PC-3 (cell line): ENCODE measurements around the gene KIF25. TPM values are rescaled to one million over a fixed set of nuclear protein-coding genes. Genes with fewer than 3 reads are reported as not detected.

ENCODE experiments used
- ATAC-seq: fragments of 200-7000 bp; cut with Tn5 transposase; 2 replicates; pipeline ENCODE4 v1.9.1; 2020; ENCODE audit warnings: mild to moderate bottlenecking, moderate library complexity
- BruUV-seq: library from RNA; stranded (reverse); fragments of 400-500 nt; replicated peaks from 2 replicates; lab custom pipeline; 2021; lab: Mats Ljungman, UMichigan
- CTCF ChIA-PET: fragments of 300-600 bp; sonication (Branson Sonifier 250); formaldehyde crosslinking; loops from one replicate; lab custom pipeline; 2022; ENCODE audit warnings: antibody characterized with exemption; lab: Charles Lee
- POLR2A ChIA-PET: fragments of 300-600 bp; sonication (Branson Sonifier 250); formaldehyde crosslinking; loops from one replicate; lab custom pipeline; 2022; ENCODE audit warnings: antibody characterized with exemption; ENCODE audit not compliant: unreplicated experiment; lab: Charles Lee
- DNase-seq: peaks from one replicate; pipeline ENCODE4 v3.0.0-alpha.2; 2015
- H2AFZ ChIP-seq: fragments of 300-600 bp; sonication (generic); 2 replicates; pipeline ENCODE4 v1.6.0; 2016; ENCODE audit warnings: antibody characterized with exemption, low read length
- H3F3A ChIP-seq: fragments of 300-600 bp; sonication (generic); one replicate; pipeline ENCODE4 v1.6.0; 2017; ENCODE audit warnings: antibody characterized with exemption, low read length, control low read depth, mild to moderate bottlenecking; ENCODE audit not compliant: unreplicated experiment
- H3K27ac ChIP-seq: fragments of 300-600 bp; sonication (generic); 2 replicates; pipeline ENCODE4 v1.5.1; 2016; ENCODE audit warnings: mild to moderate bottlenecking, low read length
- H3K27me3 ChIP-seq: fragments of 300-600 bp; sonication (generic); 2 replicates; pipeline ENCODE4 v1.6.1; 2016; ENCODE audit warnings: low read length, mixed read lengths
- H3K36me3 ChIP-seq: fragments of 300-600 bp; sonication (generic); 2 replicates; pipeline ENCODE4 v1.6.1; 2016; ENCODE audit warnings: low read depth, mixed run types, low read length, mixed read lengths
- H3K4me1 ChIP-seq: fragments of 300-600 bp; sonication (generic); 2 replicates; pipeline ENCODE4 v1.5.1; 2016; ENCODE audit warnings: low read length; ENCODE audit not compliant: insufficient read depth
- H3K4me2 ChIP-seq: fragments of 300-600 bp; sonication (generic); 2 replicates; pipeline ENCODE4 v1.6.0; 2016; ENCODE audit warnings: low read length
- H3K4me3 ChIP-seq: fragments of 300-600 bp; sonication (generic); 2 replicates; pipeline ENCODE4 v1.5.1; 2016; ENCODE audit warnings: mild to moderate bottlenecking, low read length, mixed read lengths
- H3K79me2 ChIP-seq: fragments of 300-600 bp; sonication (generic); 2 replicates; pipeline ENCODE4 v1.6.1; 2017; ENCODE audit warnings: low read length, mixed read lengths
- H3K9ac ChIP-seq: fragments of 300-600 bp; sonication (generic); 2 replicates; pipeline ENCODE4 v1.6.0; 2016; ENCODE audit warnings: mild to moderate bottlenecking, low read length
- H3K9me2 ChIP-seq: fragments of 300-600 bp; sonication (generic); replicated peaks from 2 replicates; pipeline ENCODE4 v1.6.1; 2016; ENCODE audit warnings: mixed run types, low read length, mixed read lengths
- H3K9me3 ChIP-seq: fragments of 300-600 bp; sonication (generic); 2 replicates; pipeline ENCODE4 v1.6.1; 2016; ENCODE audit warnings: low read length, mixed read lengths
- H4K20me1 ChIP-seq: fragments of 300-600 bp; sonication (generic); 2 replicates; pipeline ENCODE4 v1.6.1; 2016; ENCODE audit warnings: low read length, mixed read lengths
- EZH2 ChIP-seq: fragments of 300-600 bp; sonication (generic); IDR thresholded peaks from one replicate; pipeline ENCODE4 v1.6.1; 2017; ENCODE audit warnings: antibody characterized with exemption, mild to moderate bottlenecking, low read length; ENCODE audit not compliant: unreplicated experiment
- EZH2phosphoT487 ChIP-seq: fragments of 300-600 bp; sonication (generic); IDR thresholded peaks from 2 replicates; pipeline ENCODE4 v1.6.1; 2018; ENCODE audit warnings: mild to moderate bottlenecking, antibody characterized with exemption, low read length, borderline replicate concordance
- intact Hi-C: fragments of 100-400 bp; cut with micrococcal nuclease; formaldehyde crosslinking; loops from 2 replicates; pipeline ENCODE4 v1.9.0; 2023
- total RNA-seq: library from RNA; depleted of rRNA; stranded (reverse); fragments of >200 nt; gene quantifications from 2 replicates; pipeline ENCODE4 v1.2.3, GENCODE V29; 2014
- TF ChIP-seq, protein P1 (sequence below): fragments of 300-600 bp; sonication (generic); conservative IDR thresholded peaks from 2 replicates; pipeline ENCODE4 v1.5.1; 2017; ENCODE audit warnings: antibody characterized with exemption, low read depth, mild to moderate bottlenecking, low read length

The KIF25 gene
- total RNA-seq, 1 experiment from 2014 or later: not detected

GRCh38 chr6:168020242-168020641 is 22.8 kb downstream of the KIF25 start:
- ATAC-seq (no peak), DNase-seq (no peak)
- Histone ChIP-seq H2AFZ (no peak overlapping the region), H3K4me2 (no peak overlapping the region), H3K4me1 (peaks cover 7% of the 10 kb centered on the region), H4K20me1 (no peaks in the 10 kb centered on the region), H3K9me2 (no peaks in the 10 kb centered on the region), H3F3A (no peaks in the 10 kb centered on the region), H3K79me2 (no peaks in the 10 kb centered on the region), H3K9me3 (no peaks in the 10 kb centered on the region), H3K36me3 (no peaks in the 10 kb centered on the region), H3K4me3 (no peak overlapping the region), H3K9ac (no peak overlapping the region), H3K27ac (no peak overlapping the region), H3K27me3 (peaks cover 18% of the 10 kb centered on the region; the same call in 1 of the 2 replicates)
- POLR2A ChIA-PET: no interaction called here
- intact Hi-C loops: no loop called here
- no TSS peak for BruUV-seq
- CTCF ChIA-PET: no interaction called here
- no peak for TF ChIP-seq EZH2
- no peak for TF ChIP-seq EZH2phosphoT487
- TF ChIP-seq, protein P1, sequence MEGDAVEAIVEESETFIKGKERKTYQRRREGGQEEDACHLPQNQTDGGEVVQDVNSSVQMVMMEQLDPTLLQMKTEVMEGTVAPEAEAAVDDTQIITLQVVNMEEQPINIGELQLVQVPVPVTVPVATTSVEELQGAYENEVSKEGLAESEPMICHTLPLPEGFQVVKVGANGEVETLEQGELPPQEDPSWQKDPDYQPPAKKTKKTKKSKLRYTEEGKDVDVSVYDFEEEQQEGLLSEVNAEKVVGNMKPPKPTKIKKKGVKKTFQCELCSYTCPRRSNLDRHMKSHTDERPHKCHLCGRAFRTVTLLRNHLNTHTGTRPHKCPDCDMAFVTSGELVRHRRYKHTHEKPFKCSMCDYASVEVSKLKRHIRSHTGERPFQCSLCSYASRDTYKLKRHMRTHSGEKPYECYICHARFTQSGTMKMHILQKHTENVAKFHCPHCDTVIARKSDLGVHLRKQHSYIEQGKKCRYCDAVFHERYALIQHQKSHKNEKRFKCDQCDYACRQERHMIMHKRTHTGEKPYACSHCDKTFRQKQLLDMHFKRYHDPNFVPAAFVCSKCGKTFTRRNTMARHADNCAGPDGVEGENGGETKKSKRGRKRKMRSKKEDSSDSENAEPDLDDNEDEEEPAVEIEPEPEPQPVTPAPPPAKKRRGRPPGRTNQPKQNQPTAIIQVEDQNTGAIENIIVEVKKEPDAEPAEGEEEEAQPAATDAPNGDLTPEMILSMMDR: no peak

GRCh38 chr6:168021581-168021980 is 24.1 kb downstream of the KIF25 start:
- POLR2A ChIA-PET: no interaction called here
- no TSS peak for BruUV-seq

More at GRCh38 chr6:168021581-168021980, 24.1 kb downstream of the KIF25 start:
- no peak overlapping the region for H2AFZ ChIP-seq
- peaks cover 16% of the 10 kb centered on the region; the same call in 1 of the 2 replicates for H3K27me3 ChIP-seq
- H3K9me2 ChIP-seq: no peaks in the 10 kb centered on the region
- no peaks in the 10 kb centered on the region for H3K79me2 ChIP-seq
- H3K36me3 ChIP-seq: no peaks in the 10 kb centered on the region
- peaks cover 7% of the 10 kb centered on the region for H3K4me1 ChIP-seq
- H4K20me1 ChIP-seq: no peaks in the 10 kb centered on the region
- H3K9ac ChIP-seq: no peak overlapping the region
- no peaks in the 10 kb centered on the region for H3F3A ChIP-seq
- TF ChIP-seq, protein P1: no peak
- TF ChIP-seq EZH2 (no peak), EZH2phosphoT487 (no peak)
- no peak overlapping the region for H3K4me2 ChIP-seq
- H3K9me3 ChIP-seq: no peaks in the 10 kb centered on the region
- no peak overlapping the region for H3K4me3 ChIP-seq
- no peak overlapping the region for H3K27ac ChIP-seq
- intact Hi-C loops: no loop called here
- DNase-seq (no peak), ATAC-seq (no peak)
- CTCF ChIA-PET: no interaction called here
